Measurements from ENCODE around the gene CASP10. TPM values are rescaled to one million over a fixed set of nuclear protein-coding genes. Genes with fewer than 3 reads are reported as not detected.

Gene CASP10
- total RNA-seq, 4 donors from 2014 or later = 2.2 to 7.3 (median 4.3) TPM

- WGBS = 94% methylated on average over 3 of the region's 3 CpGs
- H3K27ac ChIP-seq (replicated peaks in 1 of 4) = no peak overlapping the region
- H3K9me3 ChIP-seq = no peaks in the 10 kb centered on the region
- peaks cover 12 to 16% (median 14%) of the 10 kb centered on the region in 4 donors for H3K4me1 ChIP-seq
- no peak for TF ChIP-seq POLR2A (IDR thresholded peaks at IDR 0.05; ENCODE audit: low read depth)
- TF ChIP-seq CTCF (IDR thresholded peaks at IDR 0.05) = no peak
- no peak for TF ChIP-seq EP300 (IDR thresholded peaks at IDR 0.05)
- no peak for TF ChIP-seq POLR2AphosphoS5 (IDR thresholded peaks at IDR 0.05)
- H3K27me3 ChIP-seq = no peaks in the 10 kb centered on the region
- no peaks in the 10 kb centered on the region for H3K36me3 ChIP-seq
- no peak overlapping the region for H3K4me3 ChIP-seq
- DNase-seq (ENCODE audit: extremely low spot score) = peak; percentile 14
- intact Hi-C loops (cut with DNase I) = no loop called here
Observed at GRCh38 chr2:201228271-201228911, 45.5 kb downstream of the CASP10 start.

- Histone ChIP-seq H3K4me1 (peaks cover 12 to 16% (median 14%) of the 10 kb centered on the region in 4 donors), H3K9me3 (no peaks in the 10 kb centered on the region), H3K4me3 (no peak overlapping the region), H3K36me3 (no peaks in the 10 kb centered on the region), H3K27me3 (no peaks in the 10 kb centered on the region), H3K27ac (replicated peaks in 1 of 4) (no peak overlapping the region)
- 81% methylated on average over 12 of the region's 12 CpGs for WGBS
- DNase-seq (ENCODE audit: extremely low spot score) = peak; percentile 74
- intact Hi-C loops (cut with DNase I) = no loop called here
- TF ChIP-seq POLR2AphosphoS5 (IDR thresholded peaks at IDR 0.05) (no peak), POLR2A (IDR thresholded peaks at IDR 0.05; ENCODE audit: low read depth) (no peak), CTCF (IDR thresholded peaks at IDR 0.05) (no peak), EP300 (IDR thresholded peaks at IDR 0.05) (no peak)
Observed at GRCh38 chr2:201228912-201229290, 46.0 kb downstream of the CASP10 start.

DNA sequence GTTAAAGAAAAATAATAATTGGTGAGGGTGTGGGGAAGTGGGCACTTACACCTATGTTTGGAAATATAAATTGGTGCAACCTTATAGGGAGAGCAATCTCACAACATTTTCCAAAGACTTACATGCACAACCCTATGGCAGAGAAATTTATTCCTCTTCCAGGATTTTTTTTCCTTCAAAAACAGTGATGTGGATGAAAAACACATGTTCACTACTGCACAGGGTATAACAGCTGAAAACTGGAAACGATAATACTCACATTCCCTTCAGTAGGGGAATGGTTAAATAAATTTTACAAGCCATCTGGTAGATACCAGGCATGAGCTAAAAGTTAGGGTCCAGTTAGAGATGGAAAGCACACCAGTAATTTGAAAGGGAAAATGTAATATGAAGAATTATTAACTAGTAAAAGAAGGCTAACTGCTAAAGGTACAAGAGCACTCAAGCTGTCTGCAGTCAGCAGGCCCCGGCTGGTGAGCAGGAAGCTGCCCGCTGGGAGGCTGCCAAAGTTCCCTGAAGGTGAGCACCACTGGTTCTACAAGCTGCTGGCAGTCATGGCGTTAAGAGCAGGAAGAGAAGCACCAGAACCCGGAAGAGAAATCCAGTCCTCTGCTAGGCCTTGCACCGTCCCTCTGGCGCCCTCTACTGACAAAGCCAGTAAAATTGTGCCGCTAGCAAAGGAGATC is 49.0 kb downstream of the CASP10 start:
- H3K27me3 ChIP-seq = no peaks in the 10 kb centered on the region
- DNase-seq (ENCODE audit: extremely low spot score) = peak; percentile 95
- no peak overlapping the region for H3K4me3 ChIP-seq
- no peaks in the 10 kb centered on the region for H3K9me3 ChIP-seq
- WGBS = 31% methylated on average over 8 of the region's 8 CpGs
- no peaks in the 10 kb centered on the region for H3K36me3 ChIP-seq
- intact Hi-C loops (cut with DNase I) = no loop called here
- peak; percentile 67 to 84 (median 71) for TF ChIP-seq CTCF (IDR thresholded peaks at IDR 0.05)
- no peak for TF ChIP-seq POLR2A (IDR thresholded peaks at IDR 0.05; ENCODE audit: low read depth)
- peak; percentile 48 to 63 for TF ChIP-seq POLR2AphosphoS5 (IDR thresholded peaks at IDR 0.05)
- no peak for TF ChIP-seq EP300 (IDR thresholded peaks at IDR 0.05)
- peaks cover 14 to 28% (median 22%) of the 10 kb centered on the region in 4 donors for H3K4me1 ChIP-seq
- H3K27ac ChIP-seq (replicated peaks in 1 of 4) = peak overlapping the region in 1 of 4 donors; percentile 7

DNA sequence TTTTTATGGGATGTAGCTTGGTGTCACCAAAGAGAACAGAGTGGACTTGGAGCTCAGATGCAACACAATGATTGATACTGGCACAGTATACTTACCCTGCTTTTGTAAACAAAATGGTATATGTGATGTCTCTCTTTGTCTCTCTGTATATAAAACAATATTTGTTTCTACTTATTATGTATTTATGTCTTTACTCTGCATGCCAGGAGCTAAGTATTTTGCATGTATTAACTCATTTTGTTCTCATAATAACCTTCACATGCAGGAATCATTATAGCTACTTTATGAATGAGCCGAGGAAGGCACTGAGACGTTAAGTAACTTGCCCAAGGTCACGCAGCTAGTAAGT is 49.5 kb downstream of the CASP10 start:
- intact Hi-C loops (cut with DNase I) = no loop called here
- H3K27me3 ChIP-seq = no peaks in the 10 kb centered on the region
- H3K4me1 ChIP-seq = peaks cover 14 to 29% (median 22%) of the 10 kb centered on the region in 4 donors
- no peaks in the 10 kb centered on the region for H3K36me3 ChIP-seq
- no peak for TF ChIP-seq POLR2AphosphoS5 (IDR thresholded peaks at IDR 0.05)
- TF ChIP-seq EP300 (IDR thresholded peaks at IDR 0.05) = no peak
- TF ChIP-seq POLR2A (IDR thresholded peaks at IDR 0.05; ENCODE audit: low read depth) = no peak
- no peak for TF ChIP-seq CTCF (IDR thresholded peaks at IDR 0.05)
- no peaks in the 10 kb centered on the region for H3K9me3 ChIP-seq
- no peak for DNase-seq (ENCODE audit: extremely low spot score)
- peak overlapping the region in 1 of 4 donors; percentile 7 for H3K27ac ChIP-seq (replicated peaks in 1 of 4)
- 70% methylated on average over 3 of the region's 3 CpGs for WGBS
- H3K4me3 ChIP-seq = no peak overlapping the region

Measured in esophagus muscularis mucosa (tissue), 4 donors.